ENCODE data around the gene PLD2. TPM values are rescaled to one million over a fixed set of nuclear protein-coding genes. Genes with fewer than 3 reads are reported as not detected.

Gene PLD2
- total and polyA plus RNA-seq, 9 of the 15 experiments (the other 6 are each of a cell fraction or from before 2014, with no cell fraction given) = 0.20 to 7.5 (median 3.3) TPM

DNA sequence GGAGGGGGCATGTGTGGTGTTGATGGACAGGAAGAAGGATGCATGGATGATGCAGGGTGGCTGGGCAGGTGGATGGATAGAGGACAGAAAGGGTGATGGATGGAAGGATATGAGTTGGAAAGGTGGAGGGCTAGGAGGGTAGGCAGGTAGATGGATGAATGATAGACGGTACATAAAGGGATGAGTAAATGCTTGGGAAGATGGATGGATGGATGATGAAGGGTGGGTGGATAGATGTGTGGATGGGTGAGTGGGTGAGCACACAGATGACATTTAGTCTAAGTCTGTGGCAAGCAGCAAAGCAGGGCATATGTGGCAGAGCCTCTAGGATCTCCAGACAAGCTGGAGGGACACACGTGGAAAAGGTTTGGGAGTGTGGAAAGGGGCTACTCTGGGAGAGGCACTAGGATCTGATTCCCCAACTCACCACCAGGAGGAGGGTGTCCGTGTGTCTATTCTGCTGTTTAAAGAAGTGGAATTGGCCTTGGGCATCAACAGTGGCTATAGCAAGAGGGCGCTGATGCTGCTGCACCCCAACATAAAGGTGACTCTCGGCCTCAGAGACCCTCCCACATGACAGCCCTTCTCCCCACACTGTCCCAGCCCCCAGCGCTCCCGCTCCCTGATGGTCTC, 8.2 kb downstream of the PLD2 start:
- in situ Hi-C loops (cut with MboI) (no loop called here), intact Hi-C loops (cut with micrococcal nuclease) (loop anchor here (5.0 kb wide), 1 partner anchor 67 kb away; no protein-coding TSS in a partner anchor)
- peak; percentile 6; the same call in 1 of the 2 replicates for TF ChIP-seq REST (IDR thresholded peaks at IDR 0.05; ENCODE audit: borderline replicate concordance)
- TF ChIP-seq REST (CRISPR knock-in tag; IDR thresholded peaks at IDR 0.05; ENCODE audit: low read depth) = no peak
- TF ChIP-seq SETDB1 (IDR thresholded peaks at IDR 0.05; ENCODE audit: low read length) = no peak
- peak in 1 of 2 experiments; percentile 37; a peak in 2 of 4 replicates for TF ChIP-seq RAD21 (CRISPR knock-in tag; conservative IDR thresholded peaks at IDR 0.05 in 1 of 2, IDR thresholded peaks at IDR 0.05 in 1 of 2)
- TF ChIP-seq, protein P1, sequence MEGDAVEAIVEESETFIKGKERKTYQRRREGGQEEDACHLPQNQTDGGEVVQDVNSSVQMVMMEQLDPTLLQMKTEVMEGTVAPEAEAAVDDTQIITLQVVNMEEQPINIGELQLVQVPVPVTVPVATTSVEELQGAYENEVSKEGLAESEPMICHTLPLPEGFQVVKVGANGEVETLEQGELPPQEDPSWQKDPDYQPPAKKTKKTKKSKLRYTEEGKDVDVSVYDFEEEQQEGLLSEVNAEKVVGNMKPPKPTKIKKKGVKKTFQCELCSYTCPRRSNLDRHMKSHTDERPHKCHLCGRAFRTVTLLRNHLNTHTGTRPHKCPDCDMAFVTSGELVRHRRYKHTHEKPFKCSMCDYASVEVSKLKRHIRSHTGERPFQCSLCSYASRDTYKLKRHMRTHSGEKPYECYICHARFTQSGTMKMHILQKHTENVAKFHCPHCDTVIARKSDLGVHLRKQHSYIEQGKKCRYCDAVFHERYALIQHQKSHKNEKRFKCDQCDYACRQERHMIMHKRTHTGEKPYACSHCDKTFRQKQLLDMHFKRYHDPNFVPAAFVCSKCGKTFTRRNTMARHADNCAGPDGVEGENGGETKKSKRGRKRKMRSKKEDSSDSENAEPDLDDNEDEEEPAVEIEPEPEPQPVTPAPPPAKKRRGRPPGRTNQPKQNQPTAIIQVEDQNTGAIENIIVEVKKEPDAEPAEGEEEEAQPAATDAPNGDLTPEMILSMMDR (IDR thresholded peaks at IDR 0.05 in 2 of 3, conservative IDR thresholded peaks at IDR 0.05 in 1 of 3; ENCODE audit: insufficient read depth in 2 of 3, low read depth in 1 of 3, low read length in 3 of 3) = peak; percentile 61 to 75 (median 72)
- H3K9me1 ChIP-seq (ENCODE audit: control insufficient read depth, insufficient read depth, low read length) = peaks cover 4% of the 10 kb centered on the region
- no peaks in the 10 kb centered on the region for H4K20me1 ChIP-seq (replicated peaks; ENCODE audit: control insufficient read depth, insufficient read depth, low read length)
- H2AFZ ChIP-seq (ENCODE audit: low read depth, low read length) = no peak overlapping the region
- WGBS (ENCODE audit: insufficient coverage, low coverage, missing lambda C conversion rate) = 49% methylated on average over 5 of the region's 7 CpGs
- H3K79me2 ChIP-seq (ENCODE audit: control insufficient read depth, insufficient read depth, low read length) = no peaks in the 10 kb centered on the region
- BruUV-seq (replicated peaks) = no TSS peak
- peak; percentile 79 for ATAC-seq
- H3K36me3 ChIP-seq (ENCODE audit: control insufficient read depth, insufficient read depth, low read length) = no peaks in the 10 kb centered on the region
- DNase-seq (ENCODE audit: extremely low read depth in 1 of 4, low spot score in 3 of 4) = peak in 2 of 4 experiments; percentile 24 to 28
- H3K4me2 ChIP-seq (ENCODE audit: insufficient read depth, low read length) = no peak overlapping the region
- H3K4me1 ChIP-seq (replicated peaks in 1 of 2; ENCODE audit: control insufficient read depth in 2 of 2, insufficient read depth in 2 of 2, low read length in 2 of 2) = peaks cover 0 to 4% of the 10 kb centered on the region in 2 experiments; a peak in 3 of 5 replicates
- H3K9ac ChIP-seq (ENCODE audit: insufficient read depth in 1 of 2, low read depth in 2 of 2, low read length in 2 of 2) = no peak overlapping the region
- no peaks in the 10 kb centered on the region for H3K9me3 ChIP-seq (replicated peaks; ENCODE audit: control insufficient read depth, insufficient read depth, low read depth, low read length)
- ChIA-PET POLR2A (no interaction called here), CTCF (ENCODE audit: low intra/inter-chr PET ratio) (interaction anchor here (0.7 to 0.8 kb wide), 2 partner anchors 66 to 67 kb away, joined by 3 to 4 read pairs; no protein-coding TSS in a partner anchor)
- peak; percentile 67 for FAIRE-seq
- no peak overlapping the region for H3K27ac ChIP-seq (ENCODE audit: extremely low read depth, low read depth, low read length)
- no peaks in the 10 kb centered on the region for H3K27me3 ChIP-seq (ENCODE audit: control insufficient read depth in 2 of 2, insufficient read depth in 2 of 2, low read length in 2 of 2)
- no peak overlapping the region for H3K4me3 ChIP-seq
